ENCODE data around the gene DOCK4.

- no peak for TF ChIP-seq CTCF (IDR thresholded peaks at IDR 0.05)
- TF ChIP-seq MAX (CRISPR knock-in tag; IDR thresholded peaks at IDR 0.05), result no peak
- no peak for TF ChIP-seq SOX15 (CRISPR knock-in tag; IDR thresholded peaks at IDR 0.05)
- TF ChIP-seq MXD4 (CRISPR knock-in tag; IDR thresholded peaks at IDR 0.05; ENCODE audit: borderline replicate concordance), result no peak
- no peak for TF ChIP-seq JUN (CRISPR knock-in tag; IDR thresholded peaks at IDR 0.05)
- TF ChIP-seq CBFB (CRISPR knock-in tag; IDR thresholded peaks at IDR 0.05; ENCODE audit: low read depth), result no peak
Observed at GRCh38 chr7:111958431-111958830, 247.8 kb downstream of the DOCK4 start.
